Measurements from ENCODE around the gene ZNF366.
A peak's percentile ranks its signal among the peaks of the same experiment; 100 is the strongest.

ZNF366 gene

GRCh38 chr5:72402959-72403628 lies 104.1 kb downstream of the ZNF366 start:
- no peak overlapping the region for H3K27ac ChIP-seq
- TF ChIP-seq CTCF (conservative IDR thresholded peaks at IDR 0.05) = peak; percentile 20; the same call in 1 of the 2 replicates

GRCh38 chr5:72402381-72402890 lies 104.8 kb downstream of the ZNF366 start:
- TF ChIP-seq CTCF (conservative IDR thresholded peaks at IDR 0.05) = no peak
- no peak overlapping the region for H3K27ac ChIP-seq

- no peak for TF ChIP-seq CTCF (conservative IDR thresholded peaks at IDR 0.05)
- H3K27ac ChIP-seq = no peak overlapping the region
Measured at GRCh38 chr5:72400950-72401349, 106.3 kb downstream of the ZNF366 start.

- H3K27ac ChIP-seq = no peak overlapping the region
- TF ChIP-seq CTCF (conservative IDR thresholded peaks at IDR 0.05) = no peak
Measured at GRCh38 chr5:72397836-72398235, 109.4 kb downstream of the ZNF366 start.

GRCh38 chr5:72394688-72395087 lies 112.5 kb downstream of the ZNF366 start:
- no peak overlapping the region for H3K27ac ChIP-seq
- TF ChIP-seq CTCF (conservative IDR thresholded peaks at IDR 0.05) = peak; percentile 60

GRCh38 chr5:72393052-72393451 lies 114.2 kb downstream of the ZNF366 start:
- no peak for TF ChIP-seq CTCF (conservative IDR thresholded peaks at IDR 0.05)
- H3K27ac ChIP-seq = no peak overlapping the region
